Sigmoid colon (tissue), 7 donors: Measurements from ENCODE around the gene CRISPLD2. TPM values are rescaled to one million over a fixed set of nuclear protein-coding genes. Genes with fewer than 3 reads are reported as not detected.
A peak's percentile ranks its signal among the peaks of the same experiment; 100 is the strongest.
"Not testable (repeated sequence)": the region's sequence is repeated elsewhere in the genome, so short reads cannot be mapped to it uniquely, and the experiment has no call there.

Source experiments
- DNase-seq: peaks from one replicate; pipeline ENCODE4 v3.0.0-alpha.2; 2019
- H3K27ac ChIP-seq, 4 donors: fragments of 200-600 bp; sonication (generic); one replicate each; pipeline ENCODE4 v1.5.1; 2016 to 2019; ENCODE audit warnings: mild to moderate bottlenecking in 1 of 4
- H3K27me3 ChIP-seq, 3 donors: fragments of 200-600 bp; sonication (generic); one replicate each; pipeline ENCODE4 v1.5.1; 2019; ENCODE audit warnings: mild to moderate bottlenecking in 1 of 3
- H3K36me3 ChIP-seq, 4 donors: fragments of 200-600 bp; sonication (generic); one replicate each; pipeline ENCODE4 v1.5.1; 2016 to 2019
- H3K4me1 ChIP-seq, 4 donors: fragments of 200-600 bp; sonication (generic); one replicate each; pipeline ENCODE4 v1.5.1; 2017 to 2019
- H3K4me3 ChIP-seq, 4 donors: fragments of 200-600 bp; sonication (generic); one replicate each; pipeline ENCODE4 v1.5.1; 2017 to 2019; ENCODE audit warnings: mild to moderate bottlenecking in 2 of 4, moderate library complexity in 1 of 4
- H3K9me3 ChIP-seq, 4 donors: fragments of 200-600 bp in 3 of 4; sonication (generic) in 3 of 4; one replicate each; pipeline versions ENCODE4 v1.5.1 to v1.6.1; 2013 to 2019
- EP300 ChIP-seq, 4 donors: sonication (generic); formaldehyde crosslinking; IDR thresholded peaks; one replicate each; pipeline ENCODE4 v1.6.1; 2017; ENCODE audit warnings: antibody characterized with exemption in 4 of 4
- POLR2A ChIP-seq, 2 donors: fragments of 450-650 bp; IDR thresholded peaks; one replicate each; pipeline ENCODE4 v1.6.1; 2016; ENCODE audit warnings: antibody characterized with exemption in 2 of 2, mild to moderate bottlenecking in 2 of 2, moderate library complexity in 2 of 2
- POLR2AphosphoS5 ChIP-seq, 4 donors: sonication (generic); formaldehyde crosslinking; IDR thresholded peaks; one replicate each; pipeline ENCODE4 v1.6.1; 2017; ENCODE audit warnings: antibody characterized with exemption in 4 of 4
- WGBS, 2 donors: extraction: QIAGEN DNeasy Blood & Tissue Kit; methylation state at CpG; one replicate each; pipeline ENCODE4 v1.1.7; 2013; 5-methylcytosine and 5-hydroxymethylcytosine counted together
- intact Hi-C: fragments of 100-400 bp; cut with DNase I; formaldehyde crosslinking; loops from one replicate; pipeline ENCODE4 v1.15.1; 2023
- polyA plus RNA-seq, 3 donors: library from polyadenylated mRNA; stranded (reverse); fragments of 200-250 nt; gene quantifications; one replicate each; pipeline ENCODE4 v1.2.3, GENCODE V29; 2013
- total RNA-seq, 4 donors: library from RNA; depleted of rRNA; stranded (reverse); fragments of >200 nt; gene quantifications; one replicate each; pipeline ENCODE4 v1.1.0, GENCODE V29; 2016
- TF ChIP-seq, protein P1 (sequence below), 4 experiments: fragments of 450-650 bp in 3 of 4; fragments of 200-600 bp in 1 of 4; IDR thresholded peaks; one replicate each; pipeline ENCODE4 v1.5.1; 2016 to 2019; ENCODE audit warnings: antibody characterized with exemption in 4 of 4, mild to moderate bottlenecking in 3 of 4, moderate library complexity in 2 of 4
- donor health status: healthy with polysubstance abuse.
- donor health status: Bipolar disorder and iron deficiency.
- donor health status: healthy.

Gene CRISPLD2
- total and polyA plus RNA-seq, 7 donors: 3.0 to 545 (median 140) TPM

DNA sequence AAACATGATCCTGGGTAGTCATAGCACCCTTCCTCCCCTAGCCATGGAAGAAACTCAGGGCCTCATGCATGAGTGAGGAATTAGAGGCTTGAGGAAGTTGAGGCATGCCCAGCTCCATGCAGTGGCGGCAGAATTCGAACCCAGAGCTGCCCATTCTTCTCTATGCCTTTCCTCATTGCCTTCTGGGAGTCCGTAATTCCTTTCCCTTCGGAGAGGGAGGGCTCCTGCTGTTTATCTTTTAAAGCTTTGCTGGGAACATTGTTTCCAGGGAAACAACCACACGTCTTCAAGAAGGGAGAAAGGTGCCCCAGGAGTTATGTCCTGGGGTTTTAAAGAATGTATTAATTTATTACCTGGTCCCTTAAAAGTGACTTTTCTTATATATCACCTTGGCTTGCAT is 8.5 kb downstream of the CRISPLD2 start:
- Histone ChIP-seq H3K27ac (peak overlapping the region; percentile 96 to 100 (median 98)), H3K27me3 (no peaks in the 10 kb centered on the region), H3K4me3 (no peak overlapping the region), H3K4me1 (peaks cover 0 to 100% (median 96%) of the 10 kb centered on the region in 4 donors), H3K36me3 (peaks cover 0 to 34% (median 3%) of the 10 kb centered on the region in 4 donors), H3K9me3 (no peaks in the 10 kb centered on the region)
- DNase-seq: no peak
- intact Hi-C loops: loop anchor here (10.0 kb wide), 1 partner anchor 534 kb away; the partner anchor contains the start of gene WFDC1
- TF ChIP-seq EP300 (IDR thresholded peaks at IDR 0.05): peak in 3 of 4 donors; percentile 33 to 60 (median 52)
- TF ChIP-seq, protein P1, sequence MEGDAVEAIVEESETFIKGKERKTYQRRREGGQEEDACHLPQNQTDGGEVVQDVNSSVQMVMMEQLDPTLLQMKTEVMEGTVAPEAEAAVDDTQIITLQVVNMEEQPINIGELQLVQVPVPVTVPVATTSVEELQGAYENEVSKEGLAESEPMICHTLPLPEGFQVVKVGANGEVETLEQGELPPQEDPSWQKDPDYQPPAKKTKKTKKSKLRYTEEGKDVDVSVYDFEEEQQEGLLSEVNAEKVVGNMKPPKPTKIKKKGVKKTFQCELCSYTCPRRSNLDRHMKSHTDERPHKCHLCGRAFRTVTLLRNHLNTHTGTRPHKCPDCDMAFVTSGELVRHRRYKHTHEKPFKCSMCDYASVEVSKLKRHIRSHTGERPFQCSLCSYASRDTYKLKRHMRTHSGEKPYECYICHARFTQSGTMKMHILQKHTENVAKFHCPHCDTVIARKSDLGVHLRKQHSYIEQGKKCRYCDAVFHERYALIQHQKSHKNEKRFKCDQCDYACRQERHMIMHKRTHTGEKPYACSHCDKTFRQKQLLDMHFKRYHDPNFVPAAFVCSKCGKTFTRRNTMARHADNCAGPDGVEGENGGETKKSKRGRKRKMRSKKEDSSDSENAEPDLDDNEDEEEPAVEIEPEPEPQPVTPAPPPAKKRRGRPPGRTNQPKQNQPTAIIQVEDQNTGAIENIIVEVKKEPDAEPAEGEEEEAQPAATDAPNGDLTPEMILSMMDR (IDR thresholded peaks at IDR 0.05): no peak
- TF ChIP-seq POLR2AphosphoS5 (IDR thresholded peaks at IDR 0.05): peak in 3 of 4 donors; percentile 54 to 67 (median 60)
- WGBS, 2 donors: 66 to 78% methylated on average over 5 of the region's 5 CpGs

DNA sequence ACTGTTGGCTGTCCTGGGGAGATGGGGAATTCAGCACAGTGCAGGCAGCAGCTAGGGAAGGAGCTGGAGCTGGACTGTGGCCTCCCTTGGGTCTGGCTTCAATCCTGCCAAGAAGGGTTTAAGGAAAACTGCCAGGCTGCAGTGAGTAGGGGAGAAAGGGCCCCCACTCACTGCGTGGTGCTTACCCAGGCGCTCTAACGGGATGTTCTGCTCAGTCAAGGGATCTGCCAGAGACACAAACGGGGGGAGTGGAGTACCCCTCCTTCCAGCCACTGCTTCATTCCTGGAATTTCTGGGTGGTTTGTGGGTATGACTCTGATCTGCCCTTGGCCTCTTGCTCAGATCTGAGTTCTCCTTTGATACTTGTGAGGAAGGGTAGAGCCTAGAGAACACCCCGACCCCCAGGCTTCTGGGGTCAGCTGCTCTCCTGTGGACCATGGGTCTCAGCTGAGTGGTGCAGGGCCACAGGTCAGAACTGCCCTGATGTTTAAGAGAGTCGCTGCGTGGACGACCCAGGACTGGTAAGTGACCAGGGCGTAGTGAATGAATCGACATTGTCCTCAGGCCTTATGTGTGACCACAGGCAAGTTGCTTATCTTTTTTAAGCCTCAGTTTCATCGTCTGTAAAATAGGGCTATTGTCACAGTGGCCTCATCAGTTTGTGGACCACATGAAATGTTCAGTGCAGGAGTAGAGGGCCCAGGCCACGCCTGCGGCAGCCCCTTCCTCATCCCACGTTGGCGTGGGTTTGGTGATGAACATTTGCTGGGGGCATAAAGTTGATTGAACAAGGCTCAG is 9.6 kb downstream of the CRISPLD2 start:
- H3K4me1 ChIP-seq: peaks cover 0 to 100% (median 97%) of the 10 kb centered on the region in 4 donors
- WGBS, 2 donors: 69 to 76% methylated on average over 15 of the region's 15 CpGs
- peak; percentile 95 for DNase-seq

DNA sequence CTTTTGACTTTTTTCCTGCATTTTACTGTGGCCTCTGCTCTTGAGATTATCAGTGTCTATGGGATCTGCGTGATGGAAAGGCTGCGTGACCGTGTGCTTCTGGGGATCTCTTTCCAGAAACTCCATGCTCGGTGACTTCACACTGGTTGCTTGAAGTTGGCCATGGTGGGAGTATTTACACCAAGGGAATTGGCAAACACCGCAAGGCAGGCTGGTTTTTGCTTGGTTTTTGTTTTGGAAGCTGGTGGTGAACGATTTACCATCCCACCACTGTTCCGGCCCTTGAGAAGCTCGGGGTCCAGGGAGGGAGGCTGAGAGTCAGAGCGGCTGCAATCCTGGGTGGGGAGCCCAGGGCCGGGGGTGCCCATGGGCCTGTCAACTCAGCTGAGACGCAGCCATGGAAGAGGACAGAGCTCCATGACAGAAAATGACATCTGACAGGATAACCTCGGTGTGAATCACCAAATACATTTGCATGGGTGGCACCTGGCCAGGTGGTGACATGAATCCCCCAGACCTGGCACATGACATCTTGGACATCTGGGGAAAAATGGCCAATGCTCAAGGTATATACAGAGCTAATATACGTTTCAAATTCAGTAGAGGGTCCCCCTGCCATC is 11.1 kb downstream of the CRISPLD2 start:
- no peaks in the 10 kb centered on the region for H3K27me3 ChIP-seq
- 86 to 89% methylated on average over 13 of the region's 13 CpGs for WGBS, 2 donors
- H3K27ac ChIP-seq: peak overlapping the region; percentile 96 to 100 (median 98)
- H3K4me3 ChIP-seq: no peak overlapping the region
- H3K36me3 ChIP-seq: peaks cover 0 to 21% (median 3%) of the 10 kb centered on the region in 4 donors
- H3K4me1 ChIP-seq: peaks cover 0 to 100% (median 97%) of the 10 kb centered on the region in 4 donors
- no peaks in the 10 kb centered on the region for H3K9me3 ChIP-seq
- TF ChIP-seq POLR2AphosphoS5 (IDR thresholded peaks at IDR 0.05) (peak in 1 of 4 donors; percentile 64), EP300 (IDR thresholded peaks at IDR 0.05) (no peak)
- intact Hi-C loops: no loop called here
- peak; percentile 79 for DNase-seq

More for the DNA sequence above, 9.6 kb downstream of the CRISPLD2 start:
- intact Hi-C loops: loop anchor here (10.0 kb wide), 1 partner anchor 535 kb away; the partner anchor contains the start of gene WFDC1
- no peaks in the 10 kb centered on the region for H3K27me3 ChIP-seq
- no peak overlapping the region for H3K4me3 ChIP-seq
- H3K27ac ChIP-seq: peak overlapping the region; percentile 96 to 100 (median 98)
- H3K9me3 ChIP-seq: no peaks in the 10 kb centered on the region
- TF ChIP-seq EP300 (IDR thresholded peaks at IDR 0.05) (peak; percentile 93 to 99 (median 98)), POLR2A (IDR thresholded peaks at IDR 0.05) (no peak), POLR2AphosphoS5 (IDR thresholded peaks at IDR 0.05) (peak; percentile 87 to 94 (median 94))
- TF ChIP-seq, protein P1 (IDR thresholded peaks at IDR 0.05): no peak
- peaks cover 0 to 25% (median 3%) of the 10 kb centered on the region in 4 donors for H3K36me3 ChIP-seq

DNA sequence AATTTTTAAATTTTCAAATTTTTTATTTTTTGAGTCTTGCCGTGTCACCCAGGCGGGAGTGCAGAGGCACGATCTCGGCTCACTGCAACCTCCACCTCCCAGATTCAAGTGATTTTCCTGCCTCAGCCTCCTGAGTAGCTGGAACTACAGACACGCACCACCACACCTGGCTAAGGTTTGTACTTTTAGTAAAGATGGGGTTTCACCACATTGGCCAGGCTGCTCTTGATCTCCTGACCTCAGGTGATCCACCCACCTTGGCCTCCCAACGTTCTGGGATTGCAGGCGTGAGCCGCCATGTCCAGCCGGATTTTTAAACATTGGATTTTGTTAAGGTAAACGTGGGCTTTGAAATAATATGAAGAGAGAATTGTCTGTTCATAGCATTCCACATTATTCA is 11.9 kb downstream of the CRISPLD2 start:
- Histone ChIP-seq H3K4me1 (peaks cover 0 to 99% (median 97%) of the 10 kb centered on the region in 4 donors), H3K36me3 (peaks cover 0 to 21% (median 3%) of the 10 kb centered on the region in 4 donors), H3K27ac (peak overlapping the region; percentile 96 to 100 (median 98)), H3K4me3 (peak overlapping the region in 1 of 4 donors; percentile 5)
- H3K27me3 ChIP-seq, intact Hi-C loops, H3K9me3 ChIP-seq: not testable (repeated sequence)
- peak; percentile 68 for DNase-seq
- WGBS, 2 donors: 80 to 83% methylated on average over 10 of the region's 10 CpGs

DNA sequence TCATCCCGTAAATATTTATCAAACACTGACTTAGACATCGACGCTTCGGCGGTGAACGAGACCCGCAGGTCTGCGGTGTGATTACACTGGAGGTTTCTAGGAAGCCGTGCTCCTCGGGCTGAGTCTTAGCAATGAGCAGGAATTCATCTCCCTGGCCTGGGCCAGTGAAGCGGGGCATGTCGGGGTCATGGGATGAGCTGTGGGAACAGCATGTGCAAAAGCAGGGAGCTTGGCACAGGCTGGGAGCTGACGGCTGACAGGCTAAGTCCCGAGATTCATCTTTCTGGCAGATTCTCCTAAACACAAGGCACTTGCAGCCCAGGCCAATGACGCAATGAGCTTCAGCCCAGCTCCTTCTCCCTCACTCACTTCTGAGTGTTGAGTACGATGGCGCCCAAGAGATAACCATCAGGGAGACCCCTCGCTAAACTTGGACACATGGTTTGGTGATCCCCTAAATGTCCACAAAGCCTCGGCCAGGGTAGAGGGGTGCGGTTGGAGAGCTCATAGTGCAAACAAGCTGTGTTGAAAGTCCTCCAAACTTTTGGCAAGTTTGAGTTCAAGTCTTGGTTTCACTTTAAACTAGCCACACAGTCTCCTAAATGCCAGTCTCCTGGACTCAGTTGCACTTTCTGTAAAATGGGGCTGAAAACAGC is 12.8 kb downstream of the CRISPLD2 start:
- Histone ChIP-seq H3K27me3 (no peaks in the 10 kb centered on the region), H3K27ac (peak overlapping the region; percentile 96 to 100 (median 98)), H3K36me3 (peaks cover 0 to 21% (median 3%) of the 10 kb centered on the region in 4 donors), H3K4me3 (peak overlapping the region in 3 of 4 donors; percentile 14 to 18 (median 16)), H3K4me1 (peaks cover 0 to 96% (median 95%) of the 10 kb centered on the region in 4 donors), H3K9me3 (no peaks in the 10 kb centered on the region)
- intact Hi-C loops: no loop called here
- WGBS, 2 donors: 63 to 67% methylated on average over 20 of the region's 20 CpGs
- DNase-seq: peak; percentile 99
- TF ChIP-seq POLR2AphosphoS5 (IDR thresholded peaks at IDR 0.05) (peak; percentile 98 to 99 (median 99)), EP300 (IDR thresholded peaks at IDR 0.05) (peak; percentile 100), POLR2A (IDR thresholded peaks at IDR 0.05) (peak; percentile 19 to 53)
- TF ChIP-seq, protein P1 (IDR thresholded peaks at IDR 0.05): no peak
